SH-SY5Y (cell line): ENCODE data around the gene CHST13.

Source experiments
- GATA2 ChIP-seq: IDR thresholded peaks from 2 replicates; pipeline ENCODE4 v1.6.1; 2011; ENCODE audit warnings: mild to moderate bottlenecking, low read depth, low read length
- GATA3 ChIP-seq: IDR thresholded peaks from 2 replicates; pipeline ENCODE4 v1.6.1; 2011; ENCODE audit warnings: low read depth, mild to moderate bottlenecking, low read length, moderate library complexity

- TF ChIP-seq GATA2 (no peak), GATA3 (no peak)
These were observed 44.3 kb upstream of the CHST13 start for GRCh38 chr3:126479642-126480041.
